ENCODE measurements around the gene VMA21.

The VMA21 gene

GRCh38 chrX:151396825-151397740 is at the start of gene VMA21:
Gene VMA21, plus strand, starts transcription at chrX:151397206. Its CDS starts 103 bp downstream, at chrX:151397309.
- DNase-seq = peak; percentile 77

GRCh38 chrX:151359341-151359740 is 37.7 kb upstream of the VMA21 start:
- DNase-seq = no peak

- no peak for DNase-seq
Measured at GRCh38 chrX:151359931-151360871, 36.8 kb upstream of the VMA21 start.

- no peak for DNase-seq
Measured at GRCh38 chrX:151363316-151363715, 33.7 kb upstream of the VMA21 start.

- no peak for DNase-seq
Measured at GRCh38 chrX:151365579-151365978, 31.4 kb upstream of the VMA21 start.

- no peak for DNase-seq
Measured at GRCh38 chrX:151370906-151371305, 26.1 kb upstream of the VMA21 start.

GRCh38 chrX:151384807-151385206 is 12.2 kb upstream of the VMA21 start:
- DNase-seq = peak; percentile 54

DNA sequence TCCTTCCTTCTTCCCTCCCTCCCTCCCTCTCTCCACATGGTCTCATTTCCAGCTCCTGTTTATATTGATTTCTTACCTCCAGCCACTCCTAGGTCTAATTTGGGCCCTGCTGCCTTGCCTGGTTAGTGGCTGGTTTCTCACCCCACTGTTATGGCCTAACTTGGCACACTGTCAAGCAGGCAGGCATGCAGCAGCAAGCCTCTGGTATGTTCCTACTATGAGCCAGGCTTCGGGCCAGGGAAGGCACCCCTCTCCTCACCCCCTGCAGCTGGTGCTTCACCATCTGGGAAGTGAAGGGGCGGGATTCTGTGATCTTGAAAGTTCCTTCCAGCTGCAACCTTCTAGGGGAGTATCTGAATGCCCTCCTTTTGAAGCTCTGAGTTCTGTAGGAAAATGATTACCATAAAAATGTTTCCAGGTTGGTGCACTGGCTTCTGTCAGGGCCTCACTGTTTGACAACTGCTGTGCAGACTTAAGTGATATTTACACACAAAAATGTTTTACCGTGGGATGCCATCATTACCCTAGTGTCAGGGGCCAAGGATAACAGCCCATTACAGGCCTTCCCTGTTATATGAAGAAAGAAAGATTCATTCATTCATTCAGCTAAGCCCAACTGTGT is 10.1 kb upstream of the VMA21 start:
- DNase-seq = peak; percentile 56

GRCh38 chrX:151391722-151392121 is 5.3 kb upstream of the VMA21 start:
- no peak for DNase-seq

DNA sequence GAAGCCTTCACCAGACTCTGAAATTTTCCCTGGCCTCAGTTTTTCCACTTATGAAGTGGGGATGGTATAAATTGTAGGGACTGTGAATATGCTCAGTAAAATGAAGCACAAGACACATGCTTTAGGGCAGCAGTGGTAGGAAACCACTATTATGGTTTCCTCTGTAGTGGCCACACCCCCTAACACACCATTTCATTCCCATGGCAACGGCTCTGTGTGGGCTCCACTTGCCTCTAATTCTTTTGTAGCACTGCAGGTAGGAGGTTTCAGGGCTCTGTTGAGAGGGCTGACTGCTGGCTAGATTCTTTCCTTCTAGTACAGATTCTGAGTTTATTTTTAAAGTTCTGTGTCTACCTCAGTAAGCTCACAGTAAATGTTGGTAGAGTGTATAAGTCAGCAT is 3.5 kb upstream of the VMA21 start:
- DNase-seq = no peak

DNA sequence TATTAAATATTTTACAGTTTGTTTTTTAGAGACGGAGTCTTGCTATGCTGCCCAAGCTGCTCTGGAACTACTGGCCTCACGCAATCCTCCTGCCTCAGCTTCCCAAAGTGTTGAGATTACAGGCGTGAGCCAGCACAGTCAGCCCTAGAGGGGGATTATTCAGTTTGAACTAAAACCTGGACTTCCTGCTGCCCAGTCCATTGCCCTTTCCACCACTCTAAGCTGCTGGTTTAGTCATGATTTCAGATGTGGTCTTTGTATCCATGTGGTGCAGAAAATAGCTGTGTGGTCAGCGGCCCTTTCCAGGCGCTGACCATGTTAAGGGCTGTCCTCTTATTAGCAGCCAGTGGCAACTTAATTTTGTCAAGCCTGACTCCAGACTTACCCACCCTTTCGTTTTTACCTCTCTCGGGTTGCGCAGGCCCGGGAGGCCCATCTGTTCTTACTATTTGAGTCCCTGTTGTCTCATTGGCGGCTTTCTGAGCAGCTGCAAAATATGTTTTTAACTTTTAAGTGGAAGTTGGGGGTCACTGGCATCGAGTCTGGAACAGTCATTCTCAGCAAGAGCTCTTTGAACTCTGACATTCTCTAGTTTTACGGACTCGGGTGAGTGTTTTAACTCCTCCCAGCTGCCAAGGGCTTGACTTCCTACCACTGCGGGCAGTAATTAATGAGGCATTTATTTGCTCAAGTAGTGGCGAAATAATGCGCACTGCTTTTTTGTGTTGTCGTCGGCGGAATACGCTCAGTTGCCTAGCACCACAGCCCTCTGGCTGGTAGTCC is 773 bp upstream of the VMA21 start:
- DNase-seq = peak; percentile 77

- DNase-seq = no peak
Measured at GRCh38 chrX:151397741-151398070, 700 bp downstream of the VMA21 start.

- DNase-seq = no peak
Measured at GRCh38 chrX:151398346-151398745, 1.3 kb downstream of the VMA21 start.

- DNase-seq = no peak
Measured at GRCh38 chrX:151402719-151403390, 5.8 kb downstream of the VMA21 start.

DNA sequence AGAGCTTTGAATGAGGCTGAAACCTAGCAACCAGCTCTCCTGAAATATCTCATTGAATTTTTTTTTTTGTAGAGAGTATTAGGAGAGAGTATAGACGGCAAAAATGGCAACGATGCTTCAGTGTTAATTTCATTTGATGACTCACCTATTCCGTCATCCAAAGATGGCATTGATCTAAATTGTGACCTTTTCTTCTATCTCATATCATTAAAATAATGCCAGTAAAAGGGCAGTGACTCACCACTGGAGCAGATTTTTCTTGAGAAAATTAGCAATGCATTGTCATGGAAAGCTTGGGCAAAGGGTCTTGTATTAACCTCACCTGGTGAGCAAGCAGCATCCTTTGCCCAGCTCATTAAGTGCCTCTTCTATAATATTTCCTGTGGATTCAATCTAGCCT is 19.6 kb downstream of the VMA21 start:
- DNase-seq = no peak

DNA sequence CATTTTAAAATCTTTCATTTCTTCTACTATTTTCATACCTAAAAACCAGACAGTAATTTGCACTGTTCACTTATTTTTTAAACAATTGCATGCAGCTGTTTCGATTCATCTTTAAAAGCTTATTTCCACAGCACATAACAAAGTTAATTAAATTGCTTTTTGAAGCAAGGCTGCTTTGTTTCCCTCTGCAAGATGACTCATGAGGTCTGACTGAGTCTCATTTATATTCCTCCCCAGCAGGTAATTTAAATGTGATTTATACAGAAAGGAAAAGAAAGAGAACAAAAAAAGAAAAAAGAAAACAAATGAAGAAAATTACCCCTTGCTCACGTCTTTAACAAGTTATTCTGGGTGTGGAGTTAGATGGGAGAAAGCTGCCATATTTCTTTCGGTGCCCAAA is 22.8 kb downstream of the VMA21 start:
- no peak for DNase-seq

DNA sequence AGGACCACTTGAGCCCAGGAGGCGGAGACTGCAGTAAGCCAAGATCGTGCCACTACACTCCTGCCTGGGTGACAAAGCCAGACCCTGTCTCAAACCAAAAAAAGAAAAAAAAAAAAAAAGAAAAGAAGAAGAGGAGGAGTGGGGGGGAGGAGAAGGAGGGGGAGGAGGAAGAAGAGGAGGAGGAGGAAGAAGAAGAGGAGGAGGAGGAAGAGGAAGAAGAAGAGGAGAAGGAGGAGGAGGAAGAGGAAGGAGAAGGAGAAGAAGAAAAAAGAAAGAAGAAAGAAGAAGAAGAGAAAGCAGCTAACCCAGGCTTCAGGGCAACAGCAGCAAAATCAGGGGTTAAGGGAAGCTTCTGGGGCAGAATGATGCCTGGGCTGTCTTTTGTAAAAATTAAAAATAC is 27.5 kb downstream of the VMA21 start:
- no peak for DNase-seq

DNA sequence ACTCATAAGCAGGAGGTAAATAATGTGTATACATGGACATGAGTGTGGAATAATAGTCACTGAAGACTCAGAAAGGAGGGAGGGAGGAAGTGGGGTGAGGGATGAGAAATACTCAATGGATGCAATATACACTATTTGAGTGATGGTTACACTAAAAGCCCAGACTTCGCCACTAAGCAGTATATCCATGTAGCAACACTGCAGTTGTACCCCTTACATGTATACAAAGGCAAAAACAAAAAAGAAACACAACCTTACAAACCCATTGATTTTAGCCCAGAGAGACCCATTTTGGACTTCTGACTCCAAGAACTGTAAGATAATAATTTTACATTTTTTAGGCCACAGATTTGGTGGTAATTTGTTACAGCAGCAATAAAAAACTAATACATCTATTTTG is 51.5 kb downstream of the VMA21 start:
- no peak for DNase-seq

DNA sequence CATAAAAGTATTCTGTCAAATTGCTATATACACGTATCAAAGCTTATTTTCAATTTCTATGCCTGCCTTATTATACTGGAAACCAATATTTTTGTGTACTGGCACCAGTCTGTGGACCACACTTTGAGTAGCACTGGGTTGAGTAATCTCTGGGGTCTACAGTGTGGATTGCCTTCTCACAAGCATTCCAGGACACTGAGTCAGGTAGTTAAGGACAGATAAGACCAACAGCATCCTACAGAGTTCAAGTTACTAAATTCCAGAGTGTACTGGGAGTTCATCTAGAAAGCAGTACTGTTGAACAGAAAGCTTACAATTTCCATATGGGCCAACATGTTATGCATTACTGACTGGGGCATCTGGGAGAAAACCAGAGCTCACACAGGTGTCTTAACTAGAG is 61.8 kb downstream of the VMA21 start:
- no peak for DNase-seq

All from DMS79 treated with DMSO at 0.1 percent for 48 hours (cell line).